ENCODE data around the gene CEP68. TPM values are rescaled to one million over a fixed set of nuclear protein-coding genes. Genes with fewer than 3 reads are reported as not detected.
A peak's percentile ranks its signal among the peaks of the same experiment; 100 is the strongest.
"Not testable (repeated sequence)": the region's sequence is repeated elsewhere in the genome, so short reads cannot be mapped to it uniquely, and the experiment has no call there.

CEP68 gene
- polyA plus RNA-seq, 1 of the 3 experiments (the other 2 are of a cell fraction), result 6.2 TPM

GRCh38 chr2:65019675-65020195, 36.5 kb upstream of the CEP68 start:
- peak; percentile 37 for DNase-seq
- H3F3A ChIP-seq (replicated peaks; ENCODE audit: insufficient read depth), result no peaks in the 10 kb centered on the region
- ChIA-PET POLR2A (no interaction called here), CTCF (interaction anchor here (1.1 kb wide), 1 partner anchor 147 kb away, joined by 3 read pairs; no protein-coding TSS in a partner anchor)
- H3K36me3 ChIP-seq (replicated peaks in 1 of 2; ENCODE audit: control insufficient read depth in 1 of 2, insufficient read depth in 2 of 2, low read length in 1 of 2), result peaks cover 4 to 31% of the 10 kb centered on the region in 2 experiments
- no peak overlapping the region for H3K4me2 ChIP-seq
- WGBS (ENCODE audit: low lambda C conversion rate), result 88% methylated on average over 7 of the region's 8 CpGs
- no peaks in the 10 kb centered on the region for H3K9me2 ChIP-seq
- H3K79me2 ChIP-seq (ENCODE audit: insufficient read depth), result no peaks in the 10 kb centered on the region
- no peak overlapping the region for H2AFZ ChIP-seq (ENCODE audit: low read depth)
- TF ChIP-seq CHD2 (IDR thresholded peaks at IDR 0.05; ENCODE audit: low read length, partially characterized antibody) (no peak), IRF3 (IDR thresholded peaks at IDR 0.05; ENCODE audit: low read depth, low read length) (no peak), RAD21 (IDR thresholded peaks at IDR 0.05; ENCODE audit: low read length) (no peak), TCF12 (IDR thresholded peaks at IDR 0.05) (no peak), GATA2 (CRISPR knock-in tag; IDR thresholded peaks at IDR 0.05) (no peak), SIN3A (IDR thresholded peaks at IDR 0.05; ENCODE audit: borderline replicate concordance, low read depth, low read length) (no peak), GABPA (IDR thresholded peaks at IDR 0.05; ENCODE audit: low read depth) (no peak), RFX5 (IDR thresholded peaks at IDR 0.05; ENCODE audit: low read length) (no peak), FOXM1 (IDR thresholded peaks at IDR 0.05; ENCODE audit: low read depth) (no peak), YY1 (IDR thresholded peaks at IDR 0.05; ENCODE audit: low read depth) (no peak), RCOR1 (IDR thresholded peaks at IDR 0.05; ENCODE audit: low read length) (no peak), EZH2phosphoT487 (IDR thresholded peaks at IDR 0.05; ENCODE audit: borderline replicate concordance, low read depth) (no peak), TAF1 (IDR thresholded peaks at IDR 0.05; ENCODE audit: borderline replicate concordance, low read depth, low read length) (no peak), JUND (IDR thresholded peaks at IDR 0.05) (no peak), ELF1 (IDR thresholded peaks at IDR 0.05) (no peak), NFIC (IDR thresholded peaks at IDR 0.05; ENCODE audit: borderline replicate concordance) (no peak)
- TF ChIP-seq, protein P1, sequence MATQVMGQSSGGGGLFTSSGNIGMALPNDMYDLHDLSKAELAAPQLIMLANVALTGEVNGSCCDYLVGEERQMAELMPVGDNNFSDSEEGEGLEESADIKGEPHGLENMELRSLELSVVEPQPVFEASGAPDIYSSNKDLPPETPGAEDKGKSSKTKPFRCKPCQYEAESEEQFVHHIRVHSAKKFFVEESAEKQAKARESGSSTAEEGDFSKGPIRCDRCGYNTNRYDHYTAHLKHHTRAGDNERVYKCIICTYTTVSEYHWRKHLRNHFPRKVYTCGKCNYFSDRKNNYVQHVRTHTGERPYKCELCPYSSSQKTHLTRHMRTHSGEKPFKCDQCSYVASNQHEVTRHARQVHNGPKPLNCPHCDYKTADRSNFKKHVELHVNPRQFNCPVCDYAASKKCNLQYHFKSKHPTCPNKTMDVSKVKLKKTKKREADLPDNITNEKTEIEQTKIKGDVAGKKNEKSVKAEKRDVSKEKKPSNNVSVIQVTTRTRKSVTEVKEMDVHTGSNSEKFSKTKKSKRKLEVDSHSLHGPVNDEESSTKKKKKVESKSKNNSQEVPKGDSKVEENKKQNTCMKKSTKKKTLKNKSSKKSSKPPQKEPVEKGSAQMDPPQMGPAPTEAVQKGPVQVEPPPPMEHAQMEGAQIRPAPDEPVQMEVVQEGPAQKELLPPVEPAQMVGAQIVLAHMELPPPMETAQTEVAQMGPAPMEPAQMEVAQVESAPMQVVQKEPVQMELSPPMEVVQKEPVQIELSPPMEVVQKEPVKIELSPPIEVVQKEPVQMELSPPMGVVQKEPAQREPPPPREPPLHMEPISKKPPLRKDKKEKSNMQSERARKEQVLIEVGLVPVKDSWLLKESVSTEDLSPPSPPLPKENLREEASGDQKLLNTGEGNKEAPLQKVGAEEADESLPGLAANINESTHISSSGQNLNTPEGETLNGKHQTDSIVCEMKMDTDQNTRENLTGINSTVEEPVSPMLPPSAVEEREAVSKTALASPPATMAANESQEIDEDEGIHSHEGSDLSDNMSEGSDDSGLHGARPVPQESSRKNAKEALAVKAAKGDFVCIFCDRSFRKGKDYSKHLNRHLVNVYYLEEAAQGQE (IDR thresholded peaks at IDR 0.05; ENCODE audit: low read depth, low read length), result no peak
- TF ChIP-seq, protein P2, sequence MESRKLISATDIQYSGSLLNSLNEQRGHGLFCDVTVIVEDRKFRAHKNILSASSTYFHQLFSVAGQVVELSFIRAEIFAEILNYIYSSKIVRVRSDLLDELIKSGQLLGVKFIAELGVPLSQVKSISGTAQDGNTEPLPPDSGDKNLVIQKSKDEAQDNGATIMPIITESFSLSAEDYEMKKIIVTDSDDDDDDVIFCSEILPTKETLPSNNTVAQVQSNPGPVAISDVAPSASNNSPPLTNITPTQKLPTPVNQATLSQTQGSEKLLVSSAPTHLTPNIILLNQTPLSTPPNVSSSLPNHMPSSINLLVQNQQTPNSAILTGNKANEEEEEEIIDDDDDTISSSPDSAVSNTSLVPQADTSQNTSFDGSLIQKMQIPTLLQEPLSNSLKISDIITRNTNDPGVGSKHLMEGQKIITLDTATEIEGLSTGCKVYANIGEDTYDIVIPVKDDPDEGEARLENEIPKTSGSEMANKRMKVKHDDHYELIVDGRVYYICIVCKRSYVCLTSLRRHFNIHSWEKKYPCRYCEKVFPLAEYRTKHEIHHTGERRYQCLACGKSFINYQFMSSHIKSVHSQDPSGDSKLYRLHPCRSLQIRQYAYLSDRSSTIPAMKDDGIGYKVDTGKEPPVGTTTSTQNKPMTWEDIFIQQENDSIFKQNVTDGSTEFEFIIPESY (IDR thresholded peaks at IDR 0.05; ENCODE audit: borderline replicate concordance, low read depth), result no peak
- TF ChIP-seq, protein P3, sequence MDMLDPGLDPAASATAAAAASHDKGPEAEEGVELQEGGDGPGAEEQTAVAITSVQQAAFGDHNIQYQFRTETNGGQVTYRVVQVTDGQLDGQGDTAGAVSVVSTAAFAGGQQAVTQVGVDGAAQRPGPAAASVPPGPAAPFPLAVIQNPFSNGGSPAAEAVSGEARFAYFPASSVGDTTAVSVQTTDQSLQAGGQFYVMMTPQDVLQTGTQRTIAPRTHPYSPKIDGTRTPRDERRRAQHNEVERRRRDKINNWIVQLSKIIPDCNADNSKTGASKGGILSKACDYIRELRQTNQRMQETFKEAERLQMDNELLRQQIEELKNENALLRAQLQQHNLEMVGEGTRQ (IDR thresholded peaks at IDR 0.05; ENCODE audit: borderline replicate concordance, low read depth, low read length), result no peak
- H3K27ac ChIP-seq (ENCODE audit: low read depth in 2 of 2, low read length in 1 of 2), result no peak overlapping the region
- H3K9ac ChIP-seq, result no peak overlapping the region
- H3K4me1 ChIP-seq (ENCODE audit: control insufficient read depth in 1 of 2, insufficient read depth in 2 of 2, low read depth in 1 of 2, low read length in 1 of 2), result peaks cover 0 to 18% of the 10 kb centered on the region in 2 experiments; a peak in 1 of 4 replicates
- no peaks in the 10 kb centered on the region for H4K20me1 ChIP-seq (ENCODE audit: insufficient read depth)
- no peaks in the 10 kb centered on the region for H3K9me3 ChIP-seq
- H3K27me3 ChIP-seq (ENCODE audit: insufficient read depth), result no peaks in the 10 kb centered on the region
- H3K4me3 ChIP-seq (ENCODE audit: low read depth in 2 of 2, low read length in 1 of 2), result no peak overlapping the region

DNA sequence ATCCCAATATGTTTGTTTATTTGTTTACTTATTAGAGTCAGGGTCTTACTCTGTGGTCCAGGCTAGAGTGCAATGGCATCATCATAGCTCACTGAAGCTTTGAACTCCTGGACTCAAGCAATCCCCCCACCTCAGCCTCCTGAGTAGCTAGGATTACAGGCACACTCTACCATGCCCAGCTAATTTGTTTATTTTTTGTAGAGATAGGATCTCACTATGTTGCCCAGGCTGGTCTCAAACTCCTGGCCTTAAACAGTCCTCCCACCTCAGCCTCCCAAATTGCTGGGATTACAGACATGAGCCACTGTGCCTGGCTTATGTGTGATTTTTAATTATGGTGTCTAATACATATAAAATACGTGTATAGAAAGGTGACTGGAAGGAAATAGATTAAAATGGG, 36.0 kb upstream of the CEP68 start:
- CTCF ChIA-PET, result interaction anchor here (1.1 kb wide), 1 partner anchor 147 kb away, joined by 3 read pairs; no protein-coding TSS in a partner anchor
- H3K9me2 ChIP-seq; DNase-seq; H4K20me1 ChIP-seq (ENCODE audit: insufficient read depth); H3K4me2 ChIP-seq; H3F3A ChIP-seq (replicated peaks; ENCODE audit: insufficient read depth); H3K9me3 ChIP-seq; H3K27me3 ChIP-seq (ENCODE audit: insufficient read depth); POLR2A ChIA-PET; H2AFZ ChIP-seq (ENCODE audit: low read depth); H3K79me2 ChIP-seq (ENCODE audit: insufficient read depth); H3K4me3 ChIP-seq (ENCODE audit: low read depth in 2 of 2, low read length in 1 of 2); H3K27ac ChIP-seq (ENCODE audit: low read depth in 2 of 2, low read length in 1 of 2); H3K9ac ChIP-seq: not testable (repeated sequence)
- Histone ChIP-seq H3K36me3 (replicated peaks in 1 of 2; ENCODE audit: control insufficient read depth in 1 of 2, insufficient read depth in 2 of 2, low read length in 1 of 2) (peaks cover 4 to 31% of the 10 kb centered on the region in 2 experiments), H3K4me1 (ENCODE audit: control insufficient read depth in 1 of 2, insufficient read depth in 2 of 2, low read depth in 1 of 2, low read length in 1 of 2) (peaks cover 0 to 18% of the 10 kb centered on the region in 2 experiments; a peak in 1 of 4 replicates)
- WGBS (ENCODE audit: low lambda C conversion rate), result 88% methylated on average over 1 of the region's 1 CpG
